Bone marrow (tissue), 2 donors: ENCODE data around the gene GULP1.
"Not testable (repeated sequence)": the region's sequence is repeated elsewhere in the genome, so short reads cannot be mapped to it uniquely, and the experiment has no call there.

Experiments
- DNase-seq, 2 donors: peaks; one replicate each; lab custom pipeline; 2025; lab: John Stamatoyannopoulos, UW

Gene GULP1, protein sequence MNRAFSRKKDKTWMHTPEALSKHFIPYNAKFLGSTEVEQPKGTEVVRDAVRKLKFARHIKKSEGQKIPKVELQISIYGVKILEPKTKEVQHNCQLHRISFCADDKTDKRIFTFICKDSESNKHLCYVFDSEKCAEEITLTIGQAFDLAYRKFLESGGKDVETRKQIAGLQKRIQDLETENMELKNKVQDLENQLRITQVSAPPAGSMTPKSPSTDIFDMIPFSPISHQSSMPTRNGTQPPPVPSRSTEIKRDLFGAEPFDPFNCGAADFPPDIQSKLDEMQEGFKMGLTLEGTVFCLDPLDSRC

GRCh38 chr2:188291617-188292347, at the start of gene GULP1:
Gene GULP1 (plus strand): TSS chr2:188291874. CDS start chr2:188477703, 185,829 bp downstream.
- DNase-seq: no peak

DNA sequence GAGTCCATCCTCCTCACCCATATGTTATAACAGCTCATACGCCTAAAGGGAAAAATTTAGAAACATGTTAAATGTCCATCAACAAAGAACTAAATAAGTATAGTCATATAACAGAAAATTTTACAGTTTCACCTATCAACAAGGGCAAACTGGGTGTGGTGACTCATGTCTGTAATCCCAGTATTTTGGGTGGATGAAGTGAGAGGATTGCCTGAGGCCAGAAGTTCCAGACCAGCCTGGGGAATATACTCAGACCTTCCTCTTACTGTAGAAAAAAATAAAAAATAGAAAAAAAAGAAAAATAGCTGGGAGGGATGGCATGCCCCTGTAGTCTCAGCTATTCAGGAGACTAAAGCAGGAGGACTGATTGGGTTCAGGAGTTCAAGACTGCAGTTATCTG, 48.3 kb upstream of the GULP1 start:
- DNase-seq: no peak

DNA sequence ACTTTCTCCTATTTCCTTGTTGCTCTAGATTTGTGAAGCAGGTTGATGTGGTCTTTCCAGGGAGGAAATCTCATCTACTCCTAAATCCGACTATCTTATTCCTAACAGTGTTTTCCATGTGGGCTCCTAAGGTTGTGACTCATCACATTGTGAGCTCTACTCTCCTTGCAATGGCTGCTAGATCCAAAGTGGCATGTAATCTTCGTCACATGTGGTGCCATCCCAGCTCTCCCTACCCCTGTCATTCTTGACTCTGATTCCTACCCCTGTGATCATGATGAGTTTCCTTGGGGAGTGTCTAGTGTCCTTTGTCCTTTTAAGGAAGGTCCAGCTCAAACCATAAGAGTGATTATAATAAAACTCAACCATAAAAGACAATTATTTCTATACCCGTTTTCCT, 47.3 kb upstream of the GULP1 start:
- no peak for DNase-seq

- no peak for DNase-seq
These were observed 46.4 kb upstream of the GULP1 start for GRCh38 chr2:188245230-188245629.

GRCh38 chr2:188248513-188248912, 43.2 kb upstream of the GULP1 start:
- DNase-seq: no peak

DNA sequence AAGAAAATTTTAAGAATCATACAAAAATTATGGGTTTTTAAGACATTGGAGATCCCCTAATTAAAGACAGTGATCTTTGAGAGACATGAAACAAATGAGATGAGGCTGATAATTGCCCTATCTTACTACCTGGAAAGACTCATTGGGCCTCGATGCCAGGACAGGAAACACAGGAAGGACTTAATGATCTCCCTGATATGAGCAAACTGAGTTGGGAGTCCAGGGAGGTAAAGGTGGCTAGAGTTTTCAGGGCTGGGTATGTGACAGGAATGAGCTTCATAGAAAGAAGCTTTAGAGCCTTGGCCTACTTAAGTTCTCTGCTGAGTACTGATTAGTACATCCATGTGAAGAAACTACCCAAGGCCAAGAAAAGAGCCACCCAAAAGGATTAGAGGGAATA, 40.6 kb upstream of the GULP1 start:
- DNase-seq: no peak

DNA sequence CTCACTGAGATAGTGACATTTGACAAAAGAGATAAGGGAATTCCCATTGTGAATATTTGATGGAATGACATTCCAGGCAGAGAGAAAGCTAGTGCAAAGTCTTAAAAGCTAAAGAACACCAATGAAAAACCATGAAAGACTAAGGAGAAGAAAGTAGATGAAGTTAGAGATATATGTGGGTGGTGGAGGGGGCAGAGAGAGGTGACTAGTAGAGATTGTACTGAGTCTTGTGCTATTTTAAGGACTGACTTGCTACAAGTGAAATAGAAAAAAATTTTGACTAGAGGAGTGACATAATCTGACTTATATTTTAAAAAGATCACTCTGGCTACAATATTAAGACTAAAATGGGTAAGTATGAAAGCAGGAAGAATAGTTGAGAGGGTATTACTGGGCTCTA, 35.3 kb upstream of the GULP1 start:
- DNase-seq: no peak

GRCh38 chr2:188265315-188265714, 26.4 kb upstream of the GULP1 start:
- DNase-seq: no peak

- no peak for DNase-seq
These were observed 23.9 kb upstream of the GULP1 start for GRCh38 chr2:188267776-188268175.

GRCh38 chr2:188269004-188269403, 22.7 kb upstream of the GULP1 start:
- no peak for DNase-seq

- DNase-seq: no peak
These were observed 19.6 kb upstream of the GULP1 start for GRCh38 chr2:188272121-188272520.

DNA sequence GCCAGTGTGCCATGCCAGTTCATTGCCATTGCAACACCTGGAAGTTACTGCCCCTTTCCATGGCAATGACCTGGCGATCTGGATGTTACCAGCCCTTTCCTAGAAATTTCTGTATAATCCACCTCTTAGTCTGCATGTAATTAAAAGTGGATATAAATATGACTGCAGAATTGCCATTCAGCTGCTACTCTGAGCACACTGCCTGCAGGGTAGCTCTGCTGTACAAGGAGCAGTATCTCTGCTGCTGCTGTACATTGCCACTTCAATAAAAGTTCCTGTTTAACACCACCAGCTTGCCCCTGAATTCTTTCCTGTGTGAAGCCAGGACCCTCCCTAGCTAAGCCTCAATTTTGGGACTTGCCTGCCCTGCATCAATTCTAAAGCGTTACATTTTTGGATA, 17.4 kb upstream of the GULP1 start:
- DNase-seq: no peak

GRCh38 chr2:188276255-188276654, 15.4 kb upstream of the GULP1 start:
- DNase-seq: no peak

GRCh38 chr2:188277786-188278185, 13.9 kb upstream of the GULP1 start:
- no peak for DNase-seq

- DNase-seq: no peak
These were observed 13.1 kb upstream of the GULP1 start for GRCh38 chr2:188278388-188279092.

GRCh38 chr2:188279093-188279445, 12.6 kb upstream of the GULP1 start:
- DNase-seq: no peak

- no peak for DNase-seq
These were observed 10.9 kb upstream of the GULP1 start for GRCh38 chr2:188280811-188281222.

GRCh38 chr2:188282907-188283306, 8.8 kb upstream of the GULP1 start:
- DNase-seq: no peak

DNA sequence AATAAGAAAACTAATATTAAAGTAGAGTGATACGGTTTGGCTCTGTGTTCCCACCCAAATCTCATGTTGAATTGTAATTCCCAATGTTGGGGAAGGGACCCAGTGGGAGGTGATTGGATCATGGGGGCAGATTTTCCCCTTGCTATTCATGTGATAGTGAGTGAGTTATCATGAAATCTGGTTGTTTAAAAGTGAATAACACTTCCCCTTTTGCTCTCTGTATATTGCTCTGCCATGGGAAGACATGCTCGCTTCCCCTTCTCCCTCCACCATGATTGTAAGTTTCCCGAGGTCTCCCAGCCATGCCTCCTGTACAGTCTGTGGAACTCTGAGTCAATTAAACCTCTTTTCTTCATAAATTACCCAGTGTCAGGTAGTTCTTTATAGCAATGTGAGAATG, 7.4 kb upstream of the GULP1 start:
- not testable (repeated sequence) for DNase-seq

DNA sequence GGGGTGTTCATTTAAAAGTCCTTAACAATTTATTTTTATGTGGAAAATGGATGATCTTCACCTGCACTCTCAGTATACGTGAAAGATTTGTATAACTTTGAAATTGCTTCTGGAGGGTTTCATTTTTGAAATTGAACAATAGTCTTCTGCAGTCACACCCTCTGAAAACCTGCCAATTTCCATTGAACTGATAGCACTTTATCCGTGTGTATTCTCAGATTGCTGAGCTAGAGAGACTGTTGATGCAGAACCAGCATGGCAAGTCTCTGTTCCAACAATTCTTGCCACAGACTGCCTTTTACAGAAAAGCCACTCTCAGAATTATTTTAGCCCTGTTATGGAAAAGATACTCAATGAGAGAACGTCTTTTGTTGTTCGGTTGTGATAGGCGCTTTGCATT, 6.6 kb upstream of the GULP1 start:
- no peak for DNase-seq

- no peak for DNase-seq
These were observed 5.9 kb upstream of the GULP1 start for GRCh38 chr2:188285774-188286173.

GRCh38 chr2:188291142-188291616, 495 bp upstream of the GULP1 start:
- DNase-seq: no peak
